HepG2 (cell line): Measurements from ENCODE around the gene ZNF513. TPM values are rescaled to one million over a fixed set of nuclear protein-coding genes. Genes with fewer than 3 reads are reported as not detected.

Experiments
- ATAC-seq: fragments of 200-7000 bp; cut with Tn5 transposase; 3 replicates; pipeline ENCODE4 v1.9.1; 2020; ENCODE audit warnings: mild to moderate bottlenecking, moderate library complexity
- BruUV-seq: library from RNA; stranded (reverse); fragments of 400-500 nt; replicated peaks from 2 replicates; lab custom pipeline; 2021; lab: Mats Ljungman, UMichigan
- CTCF ChIA-PET: fragments of 300-600 bp; formaldehyde crosslinking; extraction: SDS; loops from one replicate; lab custom pipeline; 2021; ENCODE audit warnings: low total read pairs, inconsistent platforms, low intra/inter-chr PET ratio; lab: Yijun Ruan, JAX
- POLR2A ChIA-PET: fragments of 350-600 bp; sonication (Branson Sonifier 250); formaldehyde crosslinking; loops from one replicate; lab custom pipeline; 2020; ENCODE audit warnings: antibody characterized with exemption, inconsistent platforms; lab: Yijun Ruan, JAX
- DNase-seq: peaks from one replicate; pipeline ENCODE4 v3.0.0-alpha.2; 2015; ENCODE audit warnings: low spot score
- FAIRE-seq: peaks from 3 replicates; lab custom pipeline; 2011; peaks lifted over from hg19 to GRCh38; lab: Jason Lieb, UNC
- H2AFZ ChIP-seq: one replicate; pipeline ENCODE4 v1.6.1; 2011; ENCODE audit warnings: low read length, inconsistent platforms
- H3K27ac ChIP-seq: fragments of 300-600 bp; 3 replicates; pipeline ENCODE4 v1.8.0; 2011; ENCODE audit warnings: mixed run types, mild to moderate bottlenecking, mixed read lengths, low read length, inconsistent platforms; ENCODE audit not compliant: insufficient read depth; ENCODE audit errors: extremely low read length
- H3K27me3 ChIP-seq, 2 experiments: fragments of 200-600 bp in 1 of 2; 2 replicates in 1 of 2; 3 replicates in 1 of 2; pipeline versions ENCODE4 v1.6.0 to v1.8.0; 2011; ENCODE audit warnings: low read length in 2 of 2, mild to moderate bottlenecking in 2 of 2, moderate library complexity in 2 of 2, inconsistent platforms in 1 of 2; ENCODE audit not compliant: insufficient read depth in 2 of 2, control insufficient read depth in 1 of 2
- H3K36me3 ChIP-seq, 2 experiments: fragments of 200-600 bp in 1 of 2; replicated peaks in 1 of 2; 2 replicates in 1 of 2; 3 replicates in 1 of 2; pipeline versions ENCODE4 v1.5.1 to v1.8.0; 2011; ENCODE audit warnings: low read length in 2 of 2, inconsistent platforms in 1 of 2; ENCODE audit not compliant: insufficient read depth in 2 of 2, control insufficient read depth in 1 of 2
- H3K4me1 ChIP-seq: 2 replicates; pipeline ENCODE4 v1.5.1; 2012; ENCODE audit warnings: low read length, inconsistent platforms; ENCODE audit not compliant: insufficient read depth
- H3K4me2 ChIP-seq: 2 replicates; pipeline ENCODE4 v1.6.0; 2011; ENCODE audit warnings: low read depth, low read length, inconsistent platforms
- H3K4me3 ChIP-seq, 3 experiments: fragments of 200-600 bp in 1 of 3; sonication (generic), shearing (Covaris generic) in 1 of 3; replicated peaks in 1 of 3; 2 replicates each; pipeline ENCODE4 v1.5.1; 2011 to 2016; ENCODE audit warnings: low read length in 3 of 3, inconsistent platforms in 2 of 3, low read depth in 2 of 3, mild to moderate bottlenecking in 2 of 3, control low read depth in 1 of 3, mixed read lengths in 1 of 3; ENCODE audit not compliant: insufficient read depth in 1 of 3
- H3K79me2 ChIP-seq: one replicate; pipeline ENCODE4 v1.6.1; 2011; ENCODE audit warnings: low read length, inconsistent platforms; ENCODE audit not compliant: insufficient read depth
- H3K9ac ChIP-seq: 2 replicates; pipeline ENCODE4 v1.6.0; 2011; ENCODE audit warnings: mild to moderate bottlenecking, low read depth, low read length, inconsistent platforms; ENCODE audit not compliant: insufficient read depth
- H3K9me3 ChIP-seq: 2 replicates; pipeline ENCODE4 v1.5.1; 2012; ENCODE audit warnings: mild to moderate bottlenecking, low read length
- H4K20me1 ChIP-seq: 2 replicates; pipeline ENCODE4 v1.6.0; 2011; ENCODE audit warnings: inconsistent platforms, mild to moderate bottlenecking, low read length, moderate library complexity; ENCODE audit not compliant: insufficient read depth
- CREB1 ChIP-seq, 2 experiments: fragments of 450-650 bp in 1 of 2; IDR thresholded peaks; 2 replicates each; pipeline ENCODE4 v1.6.1; 2016 to 2017; ENCODE audit warnings: control low read depth in 1 of 2, mild to moderate bottlenecking in 1 of 2, missing compliant biosample characterization in 1 of 2, missing genetic modification characterization in 1 of 2
- FOXP1 ChIP-seq, 2 experiments: fragments of 450-650 bp in 1 of 2; IDR thresholded peaks; 2 replicates each; pipeline ENCODE4 v1.6.1; 2017 to 2018; ENCODE audit warnings: antibody characterized with exemption in 1 of 2
- KLF11 ChIP-seq: IDR thresholded peaks from 2 replicates; pipeline ENCODE4 v1.6.1; 2016; ENCODE audit warnings: missing compliant biosample characterization
- NCOA5 ChIP-seq: sonication (generic); formaldehyde crosslinking; IDR thresholded peaks from 2 replicates; pipeline ENCODE4 v1.4.0; 2020; ENCODE audit warnings: missing genetic modification reagents
- TFDP2 ChIP-seq: sonication (generic); formaldehyde crosslinking; IDR thresholded peaks from 2 replicates; pipeline ENCODE4 v1.4.0; 2020; ENCODE audit warnings: missing genetic modification reagents
- ZNF652 ChIP-seq: IDR thresholded peaks from 2 replicates; pipeline ENCODE4 v1.6.1; 2016; ENCODE audit warnings: low read depth, borderline replicate concordance
- ZNF660 ChIP-seq: sonication (generic); formaldehyde crosslinking; IDR thresholded peaks from 2 replicates; pipeline ENCODE4 v1.5.1; 2020; ENCODE audit warnings: mild to moderate bottlenecking, low read depth, missing genetic modification reagents, borderline replicate concordance
- ZNF790 ChIP-seq: sonication (generic); formaldehyde crosslinking; IDR thresholded peaks from 2 replicates; pipeline ENCODE4 v1.8.0; 2022; ENCODE audit warnings: missing genetic modification reagents, mild to moderate bottlenecking, borderline replicate concordance
- ZNF839 ChIP-seq: sonication (generic); formaldehyde crosslinking; IDR thresholded peaks from 2 replicates; pipeline ENCODE4 v1.4.0; 2020; ENCODE audit warnings: missing genetic modification reagents, mild to moderate bottlenecking, borderline replicate concordance
- WGBS: methylation state at CpG from one replicate; pipeline ENCODE4 v1.1.6; 2017; ENCODE audit warnings: low lambda C conversion rate; 5-methylcytosine and 5-hydroxymethylcytosine counted together
- in situ Hi-C: cut with HindIII; loops from 2 replicates; pipeline ENCODE4 v1.10.0; 2017; ENCODE audit warnings: low pct_unique_long_range_greater_than_20kb; ENCODE audit not compliant: extremely low pct_ligation_motif_present
- intact Hi-C: fragments of 100-400 bp; cut with micrococcal nuclease; formaldehyde crosslinking; loops from one replicate; pipeline ENCODE4 v1.10.0; 2022; ENCODE audit not compliant: unreplicated experiment
- polyA plus RNA-seq, 8 experiments: library from polyadenylated mRNA; depleted of rRNA in 3 of 8; stranded (reverse) in 7 of 8; unstranded in 1 of 8; fragments of >200 nt; fragmentation: Illumina TruSeq in 4 of 8; extraction: Trizol in 4 of 8; gene quantifications; 2 replicates each; pipeline versions ENCODE4 v1.2.1 to v1.2.3, GENCODE V29; 2011 to 2016; ENCODE audit warnings: low read depth in 4 of 8, missing spikeins in 1 of 8, mixed read lengths in 1 of 8; ENCODE audit not compliant: insufficient read depth in 1 of 8
- total RNA-seq, 5 experiments: library from RNA; depleted of rRNA; stranded (reverse); fragments of >200 nt; fragmentation: Illumina TruSeq; extraction: Trizol; gene quantifications; 2 replicates each; pipeline ENCODE4 v1.2.3, GENCODE V29; 2016; ENCODE audit warnings: low read depth in 1 of 5
- TF ChIP-seq, protein P1 (sequence below): sonication (generic); formaldehyde crosslinking; IDR thresholded peaks from 2 replicates; pipeline ENCODE4 v1.8.0; 2023; ENCODE audit warnings: mild to moderate bottlenecking, missing genetic modification reagents
- TF ChIP-seq, protein P2 (sequence below), 2 experiments: sonication (generic) in 1 of 2; formaldehyde crosslinking in 1 of 2; IDR thresholded peaks; 2 replicates each; pipeline versions ENCODE4 v1.4.0 to v1.6.1; 2016 to 2020; ENCODE audit warnings: borderline replicate concordance in 1 of 2, low read depth in 1 of 2, mild to moderate bottlenecking in 1 of 2, missing genetic modification reagents in 1 of 2

The ZNF513 gene
- total and polyA plus RNA-seq, 2 of the 13 experiments (the other 11 are each of a cell fraction or from before 2014, with no cell fraction given): 4.9 to 6.3 TPM

- no peaks in the 10 kb centered on the region for H3K27me3 ChIP-seq
- TF ChIP-seq CREB1 (IDR thresholded peaks at IDR 0.05) (no peak), CREB1 (CRISPR knock-in tag; IDR thresholded peaks at IDR 0.05) (no peak), FOXP1 (IDR thresholded peaks at IDR 0.05) (peak; percentile 93), FOXP1 (CRISPR knock-in tag; IDR thresholded peaks at IDR 0.05) (no peak), ZNF839 (no peak), TFDP2 (CRISPR knock-in tag) (no peak)
- TF ChIP-seq, all 625 proteins: peak for 1
- Histone ChIP-seq H3K27ac (no peak overlapping the region), H3K9me3 (no peaks in the 10 kb centered on the region), H4K20me1 (0 out of 2 replicates have a peak, but pooled peaks cover 3% of the 10 kb centered on the region), H3K4me2 (no peak overlapping the region), H2AFZ (no peak overlapping the region), H3K79me2 (peaks cover 96% of the 10 kb centered on the region), H3K4me1 (peaks cover 25% of the 10 kb centered on the region; the same call in 1 of the 2 replicates), H3K36me3 (peaks cover 1 to 35% of the 10 kb centered on the region in 2 experiments; a peak in 3 of 5 replicates), H3K9ac (no peak overlapping the region), H3K4me3 (no peak overlapping the region)
- ChIA-PET POLR2A (interaction anchor here (1.6 kb wide), 1 partner anchor 30 kb away, joined by 3 read pairs; the partner anchor contains the start of gene NRBP1), CTCF (no interaction called here)
- no peak for FAIRE-seq
- 97% methylated on average over 5 of the region's 5 CpGs for WGBS
- in situ Hi-C loops (no loop called here), intact Hi-C loops (no loop called here)
- DNase-seq: no peak
- no peak for ATAC-seq
- BruUV-seq: no TSS peak
These were observed 18.4 kb upstream of the ZNF513 start for GRCh38 chr2:27398962-27399361.

GRCh38 chr2:27393225-27393624 lies 12.7 kb upstream of the ZNF513 start:
- Histone ChIP-seq H4K20me1 (no peaks in the 10 kb centered on the region), H3K4me3 (no peak overlapping the region), H3K9ac (no peak overlapping the region), H3K27me3 (no peaks in the 10 kb centered on the region), H3K36me3 (peaks cover 3 to 28% of the 10 kb centered on the region in 2 experiments; a peak in 3 of 5 replicates), H3K27ac (no peak overlapping the region), H3K9me3 (no peaks in the 10 kb centered on the region), H3K4me1 (no peaks in the 10 kb centered on the region), H2AFZ (no peak overlapping the region), H3K4me2 (no peak overlapping the region), H3K79me2 (peaks cover 75% of the 10 kb centered on the region)
- no peak for FAIRE-seq
- POLR2A ChIA-PET: no interaction called here
- CTCF ChIA-PET: no interaction called here
- no peak for ATAC-seq
- 97% methylated on average over 33 of the region's 33 CpGs for WGBS
- intact Hi-C loops: no loop called here
- in situ Hi-C loops: no loop called here
- BruUV-seq: no TSS peak
- DNase-seq: no peak
- TF ChIP-seq ZNF660 (CRISPR knock-in tag) (no peak), ZNF652 (CRISPR knock-in tag) (no peak), ZNF790 (CRISPR knock-in tag) (no peak), NCOA5 (no peak), KLF11 (CRISPR knock-in tag) (no peak)
- TF ChIP-seq, protein P1, sequence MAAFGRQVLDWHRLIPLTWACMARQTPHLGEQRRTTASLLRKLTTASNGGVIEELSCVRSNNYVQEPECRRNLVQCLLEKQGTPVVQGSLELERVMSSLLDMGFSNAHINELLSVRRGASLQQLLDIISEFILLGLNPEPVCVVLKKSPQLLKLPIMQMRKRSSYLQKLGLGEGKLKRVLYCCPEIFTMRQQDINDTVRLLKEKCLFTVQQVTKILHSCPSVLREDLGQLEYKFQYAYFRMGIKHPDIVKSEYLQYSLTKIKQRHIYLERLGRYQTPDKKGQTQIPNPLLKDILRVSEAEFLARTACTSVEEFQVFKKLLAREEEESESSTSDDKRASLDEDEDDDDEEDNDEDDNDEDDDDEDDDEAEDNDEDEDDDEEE (CRISPR knock-in tag): no peak
- TF ChIP-seq, protein P2, sequence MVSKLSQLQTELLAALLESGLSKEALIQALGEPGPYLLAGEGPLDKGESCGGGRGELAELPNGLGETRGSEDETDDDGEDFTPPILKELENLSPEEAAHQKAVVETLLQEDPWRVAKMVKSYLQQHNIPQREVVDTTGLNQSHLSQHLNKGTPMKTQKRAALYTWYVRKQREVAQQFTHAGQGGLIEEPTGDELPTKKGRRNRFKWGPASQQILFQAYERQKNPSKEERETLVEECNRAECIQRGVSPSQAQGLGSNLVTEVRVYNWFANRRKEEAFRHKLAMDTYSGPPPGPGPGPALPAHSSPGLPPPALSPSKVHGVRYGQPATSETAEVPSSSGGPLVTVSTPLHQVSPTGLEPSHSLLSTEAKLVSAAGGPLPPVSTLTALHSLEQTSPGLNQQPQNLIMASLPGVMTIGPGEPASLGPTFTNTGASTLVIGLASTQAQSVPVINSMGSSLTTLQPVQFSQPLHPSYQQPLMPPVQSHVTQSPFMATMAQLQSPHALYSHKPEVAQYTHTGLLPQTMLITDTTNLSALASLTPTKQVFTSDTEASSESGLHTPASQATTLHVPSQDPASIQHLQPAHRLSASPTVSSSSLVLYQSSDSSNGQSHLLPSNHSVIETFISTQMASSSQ (IDR thresholded peaks at IDR 0.05; ENCODE audit: low read depth): no peak
- TF ChIP-seq, protein P2 (CRISPR knock-in tag; IDR thresholded peaks at IDR 0.05; ENCODE audit: borderline replicate concordance): no peak
